Ishikawa (cell line): ENCODE measurements around the gene S1PR3.

Experiments
- CEBPB ChIP-seq: IDR thresholded peaks from 2 replicates; pipeline ENCODE4 v1.6.1; 2012
- CREB1 ChIP-seq: IDR thresholded peaks from 2 replicates; pipeline ENCODE4 v1.6.1; 2012; ENCODE audit warnings: low read depth
- EP300 ChIP-seq: IDR thresholded peaks from 2 replicates; pipeline ENCODE4 v1.6.1; 2012; ENCODE audit warnings: borderline replicate concordance
- NFIC ChIP-seq: IDR thresholded peaks from 2 replicates; pipeline ENCODE4 v1.6.1; 2012
- RAD21 ChIP-seq: IDR thresholded peaks from 2 replicates; pipeline ENCODE4 v1.6.1; 2012; ENCODE audit warnings: low read depth
- TAF1 ChIP-seq: IDR thresholded peaks from 2 replicates; pipeline ENCODE4 v1.6.1; 2012; ENCODE audit warnings: low read depth, mild to moderate bottlenecking
- TCF12 ChIP-seq: IDR thresholded peaks from 2 replicates; pipeline ENCODE4 v1.6.1; 2012; ENCODE audit warnings: low read depth
- TEAD4 ChIP-seq: IDR thresholded peaks from 2 replicates; pipeline ENCODE4 v1.6.1; 2012
- YY1 ChIP-seq: IDR thresholded peaks from 2 replicates; pipeline ENCODE4 v1.6.1; 2012; ENCODE audit warnings: low read depth
- TF ChIP-seq, protein P1 (sequence below): IDR thresholded peaks from 2 replicates; pipeline ENCODE4 v1.6.1; 2012; ENCODE audit warnings: low read depth, mild to moderate bottlenecking
- TF ChIP-seq, protein P2 (sequence below): IDR thresholded peaks from 2 replicates; pipeline ENCODE4 v1.6.1; 2012

DNA sequence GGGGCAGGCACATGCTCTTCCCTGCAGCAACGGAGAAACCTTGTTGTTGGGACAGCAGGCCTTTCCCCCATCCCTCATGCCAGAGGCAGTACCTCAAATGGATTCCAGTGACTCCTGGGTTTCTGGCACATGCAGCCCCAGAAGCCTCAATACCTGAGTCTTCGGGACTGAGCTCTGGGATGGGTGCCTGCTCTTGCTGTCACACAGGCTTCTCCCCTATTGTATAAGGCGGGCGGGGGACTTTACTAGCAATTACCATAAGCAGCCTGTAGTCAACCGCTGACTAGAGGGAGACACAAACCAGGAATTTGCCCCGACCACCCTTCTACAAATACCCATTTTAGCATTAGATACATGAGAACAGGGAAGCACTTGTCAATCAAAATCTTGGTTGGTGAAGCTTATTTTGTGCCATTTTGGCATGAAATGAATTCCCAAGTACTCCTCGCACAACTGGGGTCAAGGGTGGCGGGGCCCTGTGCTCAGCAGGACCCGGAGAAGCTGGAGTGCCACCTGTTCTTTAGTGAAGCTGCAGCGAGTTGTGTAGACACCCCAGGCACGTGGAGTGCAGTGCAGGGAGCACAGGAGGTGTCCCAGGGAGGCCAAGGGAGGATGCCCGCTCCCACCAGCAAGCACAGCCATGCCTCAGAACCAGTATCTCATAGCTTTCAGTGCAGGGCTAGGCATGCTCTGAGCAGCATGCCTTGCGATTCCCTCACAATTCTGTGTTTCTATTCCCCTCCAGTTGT lies 21.2 kb downstream of the S1PR3 start:
- TF ChIP-seq TCF12 (no peak), YY1 (no peak), TEAD4 (no peak), CREB1 (no peak), RAD21 (no peak), CEBPB (no peak), NFIC (no peak), EP300 (no peak), TAF1 (no peak)
- TF ChIP-seq, protein P1, sequence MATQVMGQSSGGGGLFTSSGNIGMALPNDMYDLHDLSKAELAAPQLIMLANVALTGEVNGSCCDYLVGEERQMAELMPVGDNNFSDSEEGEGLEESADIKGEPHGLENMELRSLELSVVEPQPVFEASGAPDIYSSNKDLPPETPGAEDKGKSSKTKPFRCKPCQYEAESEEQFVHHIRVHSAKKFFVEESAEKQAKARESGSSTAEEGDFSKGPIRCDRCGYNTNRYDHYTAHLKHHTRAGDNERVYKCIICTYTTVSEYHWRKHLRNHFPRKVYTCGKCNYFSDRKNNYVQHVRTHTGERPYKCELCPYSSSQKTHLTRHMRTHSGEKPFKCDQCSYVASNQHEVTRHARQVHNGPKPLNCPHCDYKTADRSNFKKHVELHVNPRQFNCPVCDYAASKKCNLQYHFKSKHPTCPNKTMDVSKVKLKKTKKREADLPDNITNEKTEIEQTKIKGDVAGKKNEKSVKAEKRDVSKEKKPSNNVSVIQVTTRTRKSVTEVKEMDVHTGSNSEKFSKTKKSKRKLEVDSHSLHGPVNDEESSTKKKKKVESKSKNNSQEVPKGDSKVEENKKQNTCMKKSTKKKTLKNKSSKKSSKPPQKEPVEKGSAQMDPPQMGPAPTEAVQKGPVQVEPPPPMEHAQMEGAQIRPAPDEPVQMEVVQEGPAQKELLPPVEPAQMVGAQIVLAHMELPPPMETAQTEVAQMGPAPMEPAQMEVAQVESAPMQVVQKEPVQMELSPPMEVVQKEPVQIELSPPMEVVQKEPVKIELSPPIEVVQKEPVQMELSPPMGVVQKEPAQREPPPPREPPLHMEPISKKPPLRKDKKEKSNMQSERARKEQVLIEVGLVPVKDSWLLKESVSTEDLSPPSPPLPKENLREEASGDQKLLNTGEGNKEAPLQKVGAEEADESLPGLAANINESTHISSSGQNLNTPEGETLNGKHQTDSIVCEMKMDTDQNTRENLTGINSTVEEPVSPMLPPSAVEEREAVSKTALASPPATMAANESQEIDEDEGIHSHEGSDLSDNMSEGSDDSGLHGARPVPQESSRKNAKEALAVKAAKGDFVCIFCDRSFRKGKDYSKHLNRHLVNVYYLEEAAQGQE = no peak
- TF ChIP-seq, protein P2, sequence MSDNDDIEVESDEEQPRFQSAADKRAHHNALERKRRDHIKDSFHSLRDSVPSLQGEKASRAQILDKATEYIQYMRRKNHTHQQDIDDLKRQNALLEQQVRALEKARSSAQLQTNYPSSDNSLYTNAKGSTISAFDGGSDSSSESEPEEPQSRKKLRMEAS = no peak
